B cell (primary cell): ENCODE measurements around the gene NBEA. TPM values are rescaled to one million over a fixed set of nuclear protein-coding genes. Genes with fewer than 3 reads are reported as not detected.

ENCODE experiments used
- ATAC-seq: fragments of 200-7000 bp; cut with Tn5 transposase; one replicate; pipeline ENCODE4 v1.10.0; 2021; ENCODE audit warnings: low read depth, mild to moderate bottlenecking, moderate number of reproducible peaks, moderate library complexity
- CTCF ChIA-PET: fragments of 350-600 bp; sonication (Branson Sonifier 250); formaldehyde crosslinking; loops from one replicate; lab custom pipeline; 2021; ENCODE audit warnings: antibody characterized with exemption, inconsistent platforms; lab: Charles Lee
- POLR2A ChIA-PET: fragments of 350-600 bp; sonication (Branson Sonifier 250); formaldehyde crosslinking; loops from one replicate; lab custom pipeline; 2021; ENCODE audit warnings: antibody characterized with exemption; lab: Charles Lee
- DNase-seq: peaks from one replicate; pipeline ENCODE4 v3.0.0; 2013
- H2AFZ ChIP-seq: 2 replicates; pipeline ENCODE4 v1.6.1; 2012; ENCODE audit warnings: mild to moderate bottlenecking, low read depth, low read length; ENCODE audit not compliant: insufficient read depth, poor library complexity, severe bottlenecking
- H3K27ac ChIP-seq, 2 donors: 1 replicate in 1 of 2; 2 replicates in 1 of 2; pipeline ENCODE4 v1.5.1; 2012 to 2013; ENCODE audit warnings: low read length in 2 of 2, mild to moderate bottlenecking in 2 of 2, moderate library complexity in 1 of 2
- H3K27me3 ChIP-seq, 4 experiments: fragments of 200-600 bp in 1 of 4; sonication (generic) in 1 of 4; replicated peaks in 1 of 4; 1 replicate in 2 of 4; 2 replicates in 2 of 4; pipeline versions ENCODE4 v1.6.1 to v1.7.0; 2013 to 2016; ENCODE audit warnings: low read length in 3 of 4, mild to moderate bottlenecking in 2 of 4, mixed read lengths in 1 of 4, moderate library complexity in 1 of 4; ENCODE audit not compliant: insufficient read depth in 4 of 4, control insufficient read depth in 3 of 4; ENCODE audit errors: control extremely low read depth in 1 of 4
- H3K36me3 ChIP-seq, 2 experiments: replicated peaks in 1 of 2; 1 replicate in 1 of 2; 2 replicates in 1 of 2; pipeline versions ENCODE4 v1.6.1 to v1.7.1; 2013; ENCODE audit warnings: low read length in 1 of 2; ENCODE audit not compliant: insufficient read depth in 2 of 2, control insufficient read depth in 1 of 2; ENCODE audit errors: control extremely low read depth in 1 of 2, extremely low read depth in 1 of 2
- H3K4me1 ChIP-seq, 2 donors: fragments of 200-600 bp in 1 of 2; sonication (generic) in 1 of 2; 1 replicate in 1 of 2; 2 replicates in 1 of 2; pipeline versions ENCODE4 v1.5.1 to v1.6.1; 2013 to 2017; ENCODE audit warnings: low read length in 2 of 2; ENCODE audit not compliant: control insufficient read depth in 2 of 2, insufficient read depth in 2 of 2
- H3K4me2 ChIP-seq: replicated peaks from 2 replicates; pipeline ENCODE3; 2012; ENCODE audit warnings: mild to moderate bottlenecking, low read depth, low read length; ENCODE audit not compliant: poor library complexity, severe bottlenecking
- H3K4me3 ChIP-seq, 5 experiments: fragments of 200-600 bp in 1 of 5; sonication (generic) in 1 of 5; 1 replicate in 3 of 5; 2 replicates in 2 of 5; pipeline versions ENCODE4 v1.5.1 to v1.7.0; 2011 to 2016; ENCODE audit warnings: low read length in 4 of 5, mild to moderate bottlenecking in 4 of 5, low read depth in 2 of 5, control low read depth in 1 of 5, moderate library complexity in 1 of 5; ENCODE audit not compliant: insufficient read depth in 1 of 5; ENCODE audit errors: control extremely low read depth in 1 of 5, extremely low read depth in 1 of 5
- H3K79me2 ChIP-seq: fragments of 200-600 bp; sonication (generic); one replicate; pipeline ENCODE4 v1.6.0; 2016; ENCODE audit warnings: low read length; ENCODE audit not compliant: control insufficient read depth, insufficient read depth
- H3K9ac ChIP-seq: fragments of 200-600 bp; sonication (generic); 2 replicates; pipeline ENCODE4 v1.6.1; 2017; ENCODE audit warnings: mild to moderate bottlenecking, low read length, moderate library complexity
- H3K9me3 ChIP-seq, 3 donors: one replicate each; pipeline versions ENCODE4 v1.6.1 to v1.7.1; 2013; ENCODE audit warnings: low read length in 2 of 3; ENCODE audit not compliant: control insufficient read depth in 2 of 3, insufficient read depth in 1 of 3; ENCODE audit errors: control extremely low read depth in 1 of 3
- H4K20me1 ChIP-seq: 2 replicates; pipeline ENCODE4 v1.6.0; 2012; ENCODE audit warnings: mild to moderate bottlenecking, low read length; ENCODE audit not compliant: insufficient read depth, control insufficient read depth, poor library complexity, severe bottlenecking
- H3K27ac Mint-ChIP-seq: one replicate; pipeline ENCODE4 v1.8.0; 2021; ENCODE audit warnings: mixed read lengths
- H3K27me3 Mint-ChIP-seq: one replicate; pipeline ENCODE4 v1.8.0; 2021; ENCODE audit warnings: mixed read lengths
- H3K4me1 Mint-ChIP-seq: one replicate; pipeline ENCODE4 v1.8.0; 2021; ENCODE audit warnings: mixed read lengths
- H3K4me3 Mint-ChIP-seq: one replicate; pipeline ENCODE4 v1.8.0; 2021; ENCODE audit warnings: mixed read lengths
- H3K9me3 Mint-ChIP-seq: one replicate; pipeline ENCODE4 v1.8.0; 2022; ENCODE audit warnings: mixed read lengths; ENCODE audit not compliant: insufficient read depth
- CTCF ChIP-seq: fragments of 200-600 bp; IDR thresholded peaks from one replicate; pipeline ENCODE4 v1.8.0; 2022; ENCODE audit warnings: antibody characterized with exemption, mild to moderate bottlenecking
- EZH2 ChIP-seq: IDR thresholded peaks from 2 replicates; pipeline ENCODE4 v1.6.1; 2012; ENCODE audit warnings: borderline replicate concordance, low read depth, mild to moderate bottlenecking, moderate library complexity, low read length; ENCODE audit not compliant: insufficient read depth, poor library complexity, severe bottlenecking
- WGBS: methylation state at CpG from one replicate; pipeline ENCODE4 v1.1.5; 2013; ENCODE audit warnings: missing lambda C conversion rate; ENCODE audit not compliant: insufficient coverage; 5-methylcytosine and 5-hydroxymethylcytosine counted together
- intact Hi-C: fragments of 100-400 bp; cut with micrococcal nuclease; formaldehyde crosslinking; loops from one replicate; pipeline ENCODE4 v1.10.0; 2022
- polyA plus RNA-seq: library from polyadenylated mRNA; depleted of rRNA; stranded (reverse); fragments of >200 nt; gene quantifications from 2 replicates; pipeline ENCODE4 v1.2.3, GENCODE V29; 2012
- total RNA-seq, 2 donors: library from RNA; stranded (reverse); fragments of 120-200 nt in 1 of 2; gene quantifications; 1 replicate in 1 of 2; 2 replicates in 1 of 2; pipeline versions ENCODE4 v1.2.3 to v1.2.4, GENCODE V29; 2013 to 2022

Gene NBEA
- total and polyA plus RNA-seq, 2 donors (not counting 1 experiment from before 2014, with no cell fraction given) = 1.5 to 10.7 TPM

GRCh38 chr13:34988330-34988791 is 46.3 kb downstream of the NBEA start:
- Mint-ChIP-seq H3K4me1 (no peaks in the 10 kb centered on the region), H3K27ac (no peak overlapping the region), H3K27me3 (no peaks in the 10 kb centered on the region), H3K4me3 (no peak overlapping the region), H3K9me3 (peaks cover 22% of the 10 kb centered on the region)
- no peak overlapping the region for H3K4me2 ChIP-seq
- no peak overlapping the region for H2AFZ ChIP-seq
- no CpG with 5 or more reads among the region's 12 CpGs for WGBS
- no peak overlapping the region for H3K27ac ChIP-seq
- peaks cover 0 to 33% (median 32%) of the 10 kb centered on the region in 3 donors for H3K9me3 ChIP-seq
- no peak for TF ChIP-seq EZH2
- TF ChIP-seq CTCF = no peak
- H3K9ac ChIP-seq = no peak overlapping the region
- DNase-seq = no peak
- intact Hi-C loops = no loop called here
- no peaks in the 10 kb centered on the region for H4K20me1 ChIP-seq
- no peaks in the 10 kb centered on the region for H3K4me1 ChIP-seq
- CTCF ChIA-PET = no interaction called here
- H3K36me3 ChIP-seq = no peaks in the 10 kb centered on the region
- POLR2A ChIA-PET = no interaction called here
- ATAC-seq = no peak
- H3K4me3 ChIP-seq = no peak overlapping the region
- no peaks in the 10 kb centered on the region for H3K79me2 ChIP-seq
- H3K27me3 ChIP-seq = no peaks in the 10 kb centered on the region

GRCh38 chr13:34990399-34991214 is 48.5 kb downstream of the NBEA start:
- no peaks in the 10 kb centered on the region for H3K27me3 Mint-ChIP-seq
- DNase-seq = no peak
- Histone ChIP-seq H3K4me1 (no peaks in the 10 kb centered on the region), H3K4me2 (no peak overlapping the region), H2AFZ (no peak overlapping the region), H3K9ac (no peak overlapping the region), H3K27me3 (no peaks in the 10 kb centered on the region), H3K4me3 (no peak overlapping the region), H3K27ac (no peak overlapping the region), H4K20me1 (no peaks in the 10 kb centered on the region), H3K36me3 (no peaks in the 10 kb centered on the region), H3K79me2 (no peaks in the 10 kb centered on the region), H3K9me3 (peaks cover 0 to 33% (median 32%) of the 10 kb centered on the region in 3 donors)
- POLR2A ChIA-PET = no interaction called here
- H3K9me3 Mint-ChIP-seq = peaks cover 22% of the 10 kb centered on the region
- TF ChIP-seq EZH2 (no peak), CTCF (no peak)
- no peak overlapping the region for H3K27ac Mint-ChIP-seq
- CTCF ChIA-PET = no interaction called here
- H3K4me1 Mint-ChIP-seq = no peaks in the 10 kb centered on the region
- H3K4me3 Mint-ChIP-seq = no peak overlapping the region
- no peak for ATAC-seq
- 100% methylated on average over 1 of the region's 1 CpG for WGBS
- intact Hi-C loops = no loop called here
